Effector memory CD8-positive, alpha-beta T cell (primary cell): ENCODE measurements around the gene GABBR2.

Source experiments
- ATAC-seq: fragments of 150-1000 bp; cut with Tn5 transposase; replicated peaks from 2 replicates; pipeline ENCODE4 v1.10.0; 2021; ENCODE audit warnings: mild to moderate bottlenecking, moderate library complexity
- DNase-seq, 3 experiments: peaks; one replicate each; pipeline ENCODE4 v3.0.0; 2021
- H3K27ac Mint-ChIP-seq, 2 donors: one replicate each; pipeline ENCODE4 v1.8.0; 2022; ENCODE audit warnings: mild to moderate bottlenecking in 2 of 2, mixed read lengths in 2 of 2, moderate library complexity in 2 of 2
- H3K27me3 Mint-ChIP-seq, 2 donors: one replicate each; pipeline ENCODE4 v1.8.0; 2022; ENCODE audit warnings: mixed read lengths in 2 of 2
- H3K36me3 Mint-ChIP-seq: one replicate; pipeline ENCODE4 v1.8.0; 2022; ENCODE audit warnings: mild to moderate bottlenecking, moderate library complexity, mixed read lengths; ENCODE audit not compliant: insufficient read depth
- H3K4me1 Mint-ChIP-seq, 2 donors: one replicate each; pipeline ENCODE4 v1.8.0; 2022; ENCODE audit warnings: low read depth in 2 of 2, mixed read lengths in 2 of 2
- H3K4me3 Mint-ChIP-seq, 2 donors: one replicate each; pipeline ENCODE4 v1.8.0; 2022; ENCODE audit warnings: mild to moderate bottlenecking in 2 of 2, mixed read lengths in 2 of 2, moderate library complexity in 2 of 2
- H3K9me3 Mint-ChIP-seq, 2 donors: one replicate each; pipeline ENCODE4 v1.8.0; 2022; ENCODE audit warnings: mixed read lengths in 2 of 2

The GABBR2 gene

DNA sequence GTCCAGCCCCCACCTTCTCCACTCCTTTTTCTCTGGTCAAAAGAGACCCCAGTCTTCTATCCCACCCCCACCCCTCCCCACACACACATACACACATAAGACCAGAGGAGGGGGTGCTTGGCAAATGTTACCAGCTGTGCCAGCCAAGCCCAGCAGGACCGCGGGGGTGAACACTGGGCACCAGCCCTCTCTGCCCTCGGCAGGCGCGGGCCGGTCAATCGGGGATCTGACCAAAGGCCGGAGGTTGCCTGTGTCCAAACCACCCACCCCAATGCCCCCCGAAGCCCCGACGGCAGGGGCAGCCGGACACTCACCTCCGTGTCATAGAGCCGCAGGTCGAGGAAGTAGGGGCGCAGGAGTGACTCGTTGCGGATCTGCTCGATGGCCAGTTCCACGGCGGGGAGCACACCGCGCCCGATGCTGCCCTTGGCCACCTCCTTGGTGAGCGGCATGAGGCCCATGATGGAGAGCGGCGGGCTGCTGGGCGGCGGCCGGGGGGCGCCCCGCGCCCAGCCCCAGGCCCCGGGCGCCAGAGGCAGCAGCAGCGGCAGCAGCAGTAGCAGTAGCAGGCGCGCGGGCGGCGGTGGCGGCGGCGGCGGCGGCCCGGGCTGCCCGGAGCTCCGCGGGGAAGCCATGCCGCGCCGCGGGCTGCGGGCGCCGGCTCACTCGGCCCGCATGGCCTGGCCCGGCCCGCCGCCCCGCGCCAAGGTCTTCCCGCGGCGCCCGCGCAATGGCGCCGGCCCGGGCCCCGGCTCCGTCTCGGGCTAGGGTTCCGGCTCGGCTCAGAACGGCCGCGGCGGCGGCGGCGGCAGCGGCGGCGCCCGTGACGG, 417 bp downstream of the GABBR2 start:
- ATAC-seq (no peak), DNase-seq (no peak)
- no peaks in the 10 kb centered on the region for H3K9me3 Mint-ChIP-seq
- peaks cover 0 to 2% of the 10 kb centered on the region in 2 donors for H3K4me1 Mint-ChIP-seq
- no peaks in the 10 kb centered on the region for H3K36me3 Mint-ChIP-seq
- no peak overlapping the region for H3K4me3 Mint-ChIP-seq
- H3K27ac Mint-ChIP-seq: no peak overlapping the region
- peaks cover 52 to 61% of the 10 kb centered on the region in 2 donors for H3K27me3 Mint-ChIP-seq

DNA sequence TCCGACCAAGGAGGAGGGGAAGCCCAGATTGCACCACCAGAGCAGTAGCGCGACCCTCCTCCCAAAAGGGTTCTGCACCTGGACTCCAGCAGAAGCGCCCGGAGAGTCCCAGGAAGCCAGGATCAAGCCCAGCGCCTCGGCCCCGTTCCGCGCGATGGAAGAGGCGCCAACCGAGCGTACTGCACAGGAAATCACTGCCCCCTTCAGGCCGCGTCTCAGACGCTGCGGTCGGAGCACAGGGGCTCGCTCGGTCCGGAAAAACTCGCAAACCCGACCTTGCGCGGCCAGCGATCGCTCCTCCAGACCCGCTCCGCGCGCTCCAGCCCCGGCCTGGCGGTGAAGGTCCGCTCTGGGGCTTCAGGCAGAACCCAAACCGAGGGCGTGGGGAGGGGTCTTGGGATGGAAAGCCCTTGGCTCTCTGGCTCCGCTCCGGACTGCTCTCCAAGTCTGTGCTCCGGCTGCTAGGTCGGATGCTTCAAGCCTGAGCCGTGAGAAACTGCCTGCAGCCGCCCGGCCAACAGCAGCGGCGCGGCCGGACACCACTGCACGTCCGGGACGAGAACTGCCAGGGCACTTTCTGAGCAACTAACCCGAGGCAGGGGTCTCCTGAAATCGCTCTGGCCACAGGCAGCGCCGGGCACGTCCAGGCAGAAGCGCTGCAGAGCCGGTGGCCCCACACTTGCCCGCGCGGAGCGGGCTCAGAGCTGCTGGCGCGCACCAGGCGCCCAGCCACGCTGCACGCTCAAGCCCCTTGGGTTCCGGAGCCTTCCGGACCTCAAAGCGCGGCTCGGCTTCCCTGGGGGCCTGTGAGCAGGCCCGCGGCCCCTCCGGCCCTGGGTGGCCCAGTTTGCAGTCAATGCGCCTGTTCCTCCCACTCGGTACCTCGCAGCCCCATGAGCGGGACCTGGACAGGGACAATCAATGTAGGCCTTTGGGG, 1.3 kb downstream of the GABBR2 start:
- H3K9me3 Mint-ChIP-seq: no peaks in the 10 kb centered on the region
- ATAC-seq: no peak

DNA sequence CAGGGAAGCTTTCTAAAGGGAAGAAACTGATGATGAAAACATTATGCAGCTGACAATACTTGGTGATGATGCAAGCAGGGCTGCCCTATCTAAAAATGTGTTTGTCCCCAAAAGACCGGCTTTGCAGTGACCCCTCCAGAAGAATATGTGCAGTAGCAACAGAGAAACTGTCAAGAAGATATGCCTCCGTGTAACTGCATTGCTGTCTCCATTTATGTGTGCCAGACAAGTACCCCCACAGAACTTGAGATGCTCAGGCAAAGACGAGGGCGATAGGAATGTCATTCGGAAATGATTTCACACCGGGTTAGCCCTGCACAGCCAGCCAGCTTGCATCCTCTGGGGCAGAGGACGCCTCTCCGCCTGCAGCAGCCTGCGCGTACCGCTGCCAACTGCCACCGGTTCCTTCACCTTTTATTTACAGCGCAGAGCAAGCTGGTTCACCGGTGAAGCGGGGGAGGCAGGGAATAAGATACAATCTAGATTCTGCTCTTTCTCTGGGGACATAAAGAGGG, 2.0 kb downstream of the GABBR2 start:
- ATAC-seq (no peak), DNase-seq (no peak)
- H3K27ac Mint-ChIP-seq: no peak overlapping the region
- peaks cover 0 to 2% of the 10 kb centered on the region in 2 donors for H3K4me1 Mint-ChIP-seq
- H3K36me3 Mint-ChIP-seq: no peaks in the 10 kb centered on the region
- H3K27me3 Mint-ChIP-seq: peaks cover 62 to 70% of the 10 kb centered on the region in 2 donors
- no peak overlapping the region for H3K4me3 Mint-ChIP-seq
- H3K9me3 Mint-ChIP-seq: no peaks in the 10 kb centered on the region

More for the DNA sequence above, 1.3 kb downstream of the GABBR2 start:
- Mint-ChIP-seq H3K27ac (no peak overlapping the region), H3K36me3 (no peaks in the 10 kb centered on the region), H3K27me3 (peaks cover 57 to 68% of the 10 kb centered on the region in 2 donors), H3K4me3 (no peak overlapping the region), H3K4me1 (peaks cover 0 to 2% of the 10 kb centered on the region in 2 donors)
- DNase-seq: no peak

DNA sequence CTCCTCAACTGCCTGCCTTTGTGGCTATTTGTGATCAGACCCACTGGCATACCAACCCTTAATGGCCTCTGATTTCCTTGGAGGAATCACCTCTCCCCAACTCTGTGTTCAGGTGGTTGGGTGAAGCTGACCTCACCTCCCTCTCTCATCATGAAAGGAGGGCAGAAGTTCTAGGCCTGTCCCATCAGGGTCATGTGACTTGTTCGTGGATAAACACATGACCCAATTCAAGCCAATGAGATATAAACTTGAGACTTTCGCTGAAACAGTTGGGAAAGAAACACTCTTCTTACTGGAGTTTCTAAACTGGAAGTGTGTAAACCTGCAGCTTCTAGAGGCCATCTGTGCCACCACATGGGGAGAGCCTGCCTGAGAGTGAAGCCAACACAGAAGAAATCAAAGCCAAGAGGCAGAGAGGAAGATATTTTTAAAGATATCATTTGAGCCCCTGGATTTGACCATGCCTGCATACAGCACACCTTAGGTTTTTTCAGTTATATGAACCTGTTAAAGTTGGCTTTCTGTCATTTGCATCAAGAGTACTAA, 5.8 kb downstream of the GABBR2 start:
- Mint-ChIP-seq H3K4me1 (peaks cover 0 to 2% of the 10 kb centered on the region in 2 donors), H3K27ac (no peak overlapping the region), H3K36me3 (no peaks in the 10 kb centered on the region), H3K27me3 (peaks cover 64 to 84% of the 10 kb centered on the region in 2 donors), H3K4me3 (no peak overlapping the region), H3K9me3 (peaks cover 0 to 7% of the 10 kb centered on the region in 2 donors)
- DNase-seq (no peak), ATAC-seq (no peak)

DNA sequence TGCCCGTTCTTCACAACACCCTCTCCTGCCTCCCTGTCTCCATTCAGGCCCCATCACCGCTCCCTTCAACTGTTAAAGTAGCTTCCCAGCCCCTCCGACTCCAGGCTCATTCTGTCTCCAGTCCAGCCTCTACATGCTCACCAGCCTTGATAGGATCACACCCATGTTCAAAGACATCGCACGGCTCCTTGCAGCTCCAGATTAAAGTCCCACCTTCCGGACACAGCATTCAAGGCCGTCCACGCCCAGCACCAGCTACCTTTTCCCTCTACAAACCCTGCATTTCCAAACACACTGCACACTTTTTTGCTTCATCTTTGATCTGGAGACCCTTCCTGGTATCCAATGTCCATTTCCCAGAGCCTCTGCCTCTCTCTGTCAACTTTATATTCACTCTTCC, 6.4 kb downstream of the GABBR2 start:
- DNase-seq (no peak), ATAC-seq (no peak)
- H3K27me3 Mint-ChIP-seq: peaks cover 64 to 86% of the 10 kb centered on the region in 2 donors
- no peaks in the 10 kb centered on the region for H3K36me3 Mint-ChIP-seq
- peaks cover 0 to 2% of the 10 kb centered on the region in 2 donors for H3K4me1 Mint-ChIP-seq
- no peak overlapping the region for H3K4me3 Mint-ChIP-seq
- peaks cover 0 to 7% of the 10 kb centered on the region in 2 donors for H3K9me3 Mint-ChIP-seq
- H3K27ac Mint-ChIP-seq: no peak overlapping the region

DNA sequence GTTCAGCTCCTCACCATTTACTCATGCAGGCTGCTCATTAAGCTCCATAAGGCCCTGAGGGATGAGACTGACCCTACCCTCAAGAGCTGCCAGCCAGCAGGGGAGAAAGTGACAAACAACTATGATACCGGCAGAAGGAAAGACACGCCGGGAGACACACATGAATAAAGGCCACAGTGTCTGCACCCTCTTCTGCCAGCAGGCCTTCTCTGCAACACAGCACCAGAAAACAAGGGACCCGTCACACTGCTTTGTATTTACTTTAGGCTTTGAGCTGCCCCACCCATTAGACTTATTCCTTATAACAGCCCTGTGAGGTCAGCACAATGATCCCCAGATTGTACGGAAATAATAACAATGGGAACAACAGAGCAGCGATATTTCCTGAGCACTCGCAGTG, 7.2 kb downstream of the GABBR2 start:
- peaks cover 64 to 85% of the 10 kb centered on the region in 2 donors for H3K27me3 Mint-ChIP-seq
- no peak overlapping the region for H3K27ac Mint-ChIP-seq
- no peaks in the 10 kb centered on the region for H3K36me3 Mint-ChIP-seq
- no peak for DNase-seq
- no peak for ATAC-seq
- peaks cover 0 to 7% of the 10 kb centered on the region in 2 donors for H3K9me3 Mint-ChIP-seq
- peaks cover 0 to 2% of the 10 kb centered on the region in 2 donors for H3K4me1 Mint-ChIP-seq
- no peak overlapping the region for H3K4me3 Mint-ChIP-seq

DNA sequence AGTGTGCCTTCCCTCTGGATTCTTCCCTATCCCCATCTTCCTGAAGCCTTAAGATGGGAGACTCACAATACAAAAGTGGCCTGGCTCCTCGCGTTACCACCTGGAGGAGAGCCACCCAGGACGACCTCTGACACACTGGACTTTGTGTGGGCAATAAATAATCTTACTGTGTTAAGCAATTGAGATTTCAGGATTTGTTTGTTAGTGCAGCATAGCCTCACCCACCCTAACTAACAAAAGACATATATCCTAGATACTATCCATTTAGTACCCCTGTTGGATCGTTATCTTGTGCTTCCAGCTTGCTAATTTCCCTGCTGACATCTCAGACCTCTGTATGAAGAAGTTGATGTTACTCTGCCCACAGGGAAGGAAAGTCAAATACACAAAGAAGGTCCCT, 7.9 kb downstream of the GABBR2 start:
- H3K4me3 Mint-ChIP-seq: no peak overlapping the region
- no peaks in the 10 kb centered on the region for H3K36me3 Mint-ChIP-seq
- H3K4me1 Mint-ChIP-seq: peaks cover 0 to 2% of the 10 kb centered on the region in 2 donors
- peaks cover 0 to 7% of the 10 kb centered on the region in 2 donors for H3K9me3 Mint-ChIP-seq
- peaks cover 65 to 85% of the 10 kb centered on the region in 2 donors for H3K27me3 Mint-ChIP-seq
- ATAC-seq: no peak
- DNase-seq: no peak
- H3K27ac Mint-ChIP-seq: no peak overlapping the region

DNA sequence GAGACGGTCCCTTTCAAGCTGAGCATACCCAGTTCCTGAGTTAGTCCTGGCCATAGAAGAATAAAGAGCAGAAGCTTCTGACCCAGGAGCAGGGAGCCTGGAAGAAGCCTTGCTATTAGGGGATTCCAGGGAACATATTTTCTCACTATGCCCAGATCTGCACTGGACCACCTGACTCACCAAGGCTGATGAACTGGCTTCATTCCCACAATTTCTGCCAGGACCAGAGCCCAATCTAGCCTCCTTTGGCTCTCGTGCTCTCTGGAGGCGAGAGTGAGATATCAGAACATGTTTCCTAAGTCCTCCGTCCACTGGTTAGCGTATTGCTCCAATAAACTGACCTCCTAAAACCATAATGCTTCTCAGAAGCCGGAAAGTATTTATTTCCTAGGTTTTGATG, 9.9 kb downstream of the GABBR2 start:
- Mint-ChIP-seq H3K9me3 (peaks cover 0 to 7% of the 10 kb centered on the region in 2 donors), H3K27ac (no peak overlapping the region), H3K4me1 (peaks cover 0 to 2% of the 10 kb centered on the region in 2 donors), H3K36me3 (no peaks in the 10 kb centered on the region), H3K27me3 (peaks cover 50 to 90% of the 10 kb centered on the region in 2 donors), H3K4me3 (no peak overlapping the region)
- DNase-seq: no peak
- no peak for ATAC-seq

DNA sequence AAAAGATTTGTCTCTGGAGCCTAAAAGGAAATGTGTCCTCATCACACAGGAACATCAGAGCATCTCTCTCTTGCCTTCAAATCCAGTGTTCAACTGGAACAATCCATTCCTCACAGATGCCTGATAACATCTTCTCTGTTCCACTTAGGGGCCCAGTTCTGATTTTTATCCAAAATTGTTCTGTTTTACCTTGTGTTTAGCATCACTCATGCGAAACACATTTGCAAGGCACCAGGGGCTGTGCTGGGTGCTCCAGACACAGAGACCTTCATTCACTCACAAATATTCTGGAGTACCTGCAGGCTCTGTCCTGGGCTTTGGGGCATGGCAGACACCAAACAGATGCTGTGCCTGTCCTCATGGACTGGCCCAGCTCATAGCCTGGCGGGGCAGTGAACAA, 13.8 kb downstream of the GABBR2 start:
- no peak overlapping the region for H3K27ac Mint-ChIP-seq

DNA sequence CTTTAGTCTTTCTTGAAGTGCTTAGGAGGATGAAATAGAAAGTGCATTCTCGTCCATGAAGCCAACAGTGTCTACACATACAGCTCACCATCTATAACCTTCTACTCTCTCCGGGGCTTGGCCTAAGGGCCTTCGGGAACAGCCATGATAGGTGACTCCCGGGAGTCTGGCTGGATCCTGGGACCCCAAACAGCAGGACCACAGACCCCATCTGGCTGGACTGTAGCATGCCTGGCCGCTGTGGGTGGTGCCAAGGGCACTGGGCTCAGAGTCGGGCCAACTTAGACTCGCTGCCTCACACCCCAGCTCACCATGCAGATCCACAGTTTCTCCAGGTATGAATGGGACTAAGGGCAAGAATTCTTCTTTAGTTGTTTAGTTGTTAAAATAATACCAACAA, 16.3 kb downstream of the GABBR2 start:
- no peak for DNase-seq
- H3K36me3 Mint-ChIP-seq: peaks cover 3% of the 10 kb centered on the region
- peaks cover 18 to 59% of the 10 kb centered on the region in 2 donors for H3K27me3 Mint-ChIP-seq

More for the DNA sequence above, 13.8 kb downstream of the GABBR2 start:
- Mint-ChIP-seq H3K36me3 (peaks cover 3% of the 10 kb centered on the region), H3K27me3 (peaks cover 29 to 82% of the 10 kb centered on the region in 2 donors), H3K4me1 (peaks cover 0 to 2% of the 10 kb centered on the region in 2 donors), H3K4me3 (no peak overlapping the region), H3K9me3 (no peaks in the 10 kb centered on the region)
- no peak for ATAC-seq
- no peak for DNase-seq

DNA sequence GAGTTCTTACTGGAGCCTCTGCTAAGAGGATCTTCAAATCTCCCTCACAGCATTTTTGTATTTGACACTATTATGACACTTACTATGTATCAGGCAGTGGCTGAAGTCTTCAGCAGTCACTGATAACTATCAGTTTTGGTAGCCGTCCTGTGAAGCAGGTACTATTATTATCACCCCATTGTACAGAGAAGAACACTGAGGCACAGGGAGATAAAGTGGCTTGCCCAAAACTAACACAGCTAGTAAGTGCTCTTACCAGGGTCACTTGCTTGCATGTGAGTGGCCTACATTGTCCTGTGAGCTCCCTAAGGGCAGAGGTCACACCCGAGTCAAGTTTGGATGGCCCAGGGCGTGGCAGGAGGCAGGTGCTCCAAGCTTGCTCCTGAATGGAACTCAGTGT, 16.8 kb downstream of the GABBR2 start:
- Mint-ChIP-seq H3K36me3 (peaks cover 3% of the 10 kb centered on the region), H3K4me1 (no peaks in the 10 kb centered on the region)

More for the DNA sequence above, 16.3 kb downstream of the GABBR2 start:
- Mint-ChIP-seq H3K4me1 (no peaks in the 10 kb centered on the region), H3K9me3 (no peaks in the 10 kb centered on the region), H3K27ac (no peak overlapping the region), H3K4me3 (no peak overlapping the region)
- ATAC-seq: no peak

DNA sequence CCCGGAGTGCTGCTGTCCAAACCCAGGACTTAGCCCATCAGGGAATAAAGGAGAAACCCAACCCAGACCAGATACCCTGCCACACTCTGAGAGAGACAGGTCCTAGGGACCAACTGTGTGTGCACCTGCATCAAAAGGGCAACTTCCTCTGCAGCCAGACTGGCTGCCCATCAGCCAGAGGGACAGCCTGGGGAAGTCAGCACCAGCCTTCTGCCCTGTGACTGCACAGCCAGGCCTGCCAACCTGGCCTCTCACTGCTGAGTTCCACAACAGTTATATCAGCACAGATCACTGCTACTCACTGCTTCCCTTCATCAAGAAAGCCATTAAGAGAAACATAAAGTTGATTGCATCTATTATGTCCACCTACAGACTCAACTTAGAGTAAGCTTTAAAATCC, 18.0 kb downstream of the GABBR2 start:
- ATAC-seq (no peak), DNase-seq (no peak)
- Mint-ChIP-seq H3K27me3 (peaks cover 5 to 45% of the 10 kb centered on the region in 2 donors), H3K4me1 (peaks cover 0 to 2% of the 10 kb centered on the region in 2 donors), H3K9me3 (no peaks in the 10 kb centered on the region), H3K36me3 (peaks cover 3% of the 10 kb centered on the region), H3K27ac (no peak overlapping the region), H3K4me3 (no peak overlapping the region)

More for the DNA sequence above, 16.8 kb downstream of the GABBR2 start:
- DNase-seq (no peak), ATAC-seq (no peak)
- no peak overlapping the region for H3K4me3 Mint-ChIP-seq
- H3K27me3 Mint-ChIP-seq: peaks cover 17 to 57% of the 10 kb centered on the region in 2 donors
- H3K27ac Mint-ChIP-seq: no peak overlapping the region
- no peaks in the 10 kb centered on the region for H3K9me3 Mint-ChIP-seq
